AG04449 (cell line): ENCODE data around the gene PLAAT3.
A peak's percentile ranks its signal among the peaks of the same experiment; 100 is the strongest.
"Not testable (repeated sequence)": the region's sequence is repeated elsewhere in the genome, so short reads cannot be mapped to it uniquely, and the experiment has no call there.

Experiments
- CTCF ChIA-PET: fragments of 350-600 bp; formaldehyde crosslinking; extraction: SDS; loops from one replicate; lab custom pipeline; 2021; ENCODE audit warnings: antibody characterized with exemption; lab: Yijun Ruan, JAX
- POLR2A ChIA-PET: fragments of 400-600, 350-600 bp; formaldehyde crosslinking; extraction: SDS; loops from one replicate; lab custom pipeline; 2020; ENCODE audit warnings: antibody characterized with exemption, inconsistent platforms; lab: Yijun Ruan, JAX
- DNase-seq: peaks from one replicate; pipeline ENCODE4 v3.0.0-alpha.2; 2010; ENCODE audit warnings: low read depth, low spot score
- H3K4me3 ChIP-seq: 2 replicates; pipeline ENCODE4 v1.5.1; 2011; ENCODE audit warnings: low read depth, mild to moderate bottlenecking, control low read depth, low read length
- CTCF ChIP-seq: IDR thresholded peaks from one replicate; pipeline ENCODE4 v1.5.1; 2011; ENCODE audit warnings: mild to moderate bottlenecking, moderate library complexity, low read length, control low read depth, inconsistent platforms; ENCODE audit not compliant: insufficient read depth; ENCODE audit errors: missing control alignments

Gene PLAAT3

GRCh38 chr11:63549411-63549810 is 64.8 kb downstream of the PLAAT3 start:
- no peak for DNase-seq
- no peak for TF ChIP-seq CTCF
- CTCF ChIA-PET, result no interaction called here
- no peak overlapping the region for H3K4me3 ChIP-seq
- POLR2A ChIA-PET, result no interaction called here

GRCh38 chr11:63548178-63548577 is 66.1 kb downstream of the PLAAT3 start:
- no peak for DNase-seq
- POLR2A ChIA-PET, result no interaction called here
- CTCF ChIA-PET, result no interaction called here
- no peak for TF ChIP-seq CTCF
- H3K4me3 ChIP-seq, result no peak overlapping the region

- ChIA-PET CTCF (interaction anchor here (0.7 kb wide), 1 partner anchor 13 kb away, joined by 3 read pairs; no protein-coding TSS in a partner anchor), POLR2A (no interaction called here)
- no peak overlapping the region for H3K4me3 ChIP-seq
- DNase-seq, result no peak
- no peak for TF ChIP-seq CTCF
Measured at GRCh38 chr11:63547061-63547460, 67.2 kb downstream of the PLAAT3 start.

- ChIA-PET CTCF (interaction anchor here (1.4 kb wide), 1 partner anchor 12 kb away, joined by 4 read pairs; no protein-coding TSS in a partner anchor), POLR2A (no interaction called here)
- no peak for TF ChIP-seq CTCF
- no peak overlapping the region for H3K4me3 ChIP-seq
- DNase-seq, result no peak
Measured at GRCh38 chr11:63543711-63544110, 70.5 kb downstream of the PLAAT3 start.

GRCh38 chr11:63542506-63542905 is 71.7 kb downstream of the PLAAT3 start:
- DNase-seq, POLR2A ChIA-PET, H3K4me3 ChIP-seq: not testable (repeated sequence)
- CTCF ChIA-PET, result interaction anchor here (1.4 kb wide), 1 partner anchor 11 kb away, joined by 4 read pairs; no protein-coding TSS in a partner anchor

GRCh38 chr11:63537293-63538101 is 76.7 kb downstream of the PLAAT3 start:
- CTCF ChIA-PET, result interaction anchor here (1.3 kb wide), 1 partner anchor 59 kb away, joined by 5 read pairs; no protein-coding TSS in a partner anchor
- peak overlapping the region; percentile 40 for H3K4me3 ChIP-seq
- TF ChIP-seq CTCF, result no peak
- POLR2A ChIA-PET, result interaction anchor here (0.9 kb wide), 1 partner anchor 84 kb away, joined by 3 read pairs; no protein-coding TSS in a partner anchor
- no peak for DNase-seq
